Glutamatergic neuron (in vitro differentiated cells): ENCODE measurements around the gene A1CF. TPM values are rescaled to one million over a fixed set of nuclear protein-coding genes. Genes with fewer than 3 reads are reported as not detected.
"Not testable (repeated sequence)": the region's sequence is repeated elsewhere in the genome, so short reads cannot be mapped to it uniquely, and the experiment has no call there.

Experiments
- DNase-seq: peaks from one replicate; pipeline ENCODE4 v3.0.0; 2022
- H3K27ac Mint-ChIP-seq: one replicate; pipeline ENCODE4 v1.8.0; 2020; ENCODE audit warnings: mild to moderate bottlenecking, mixed read lengths, inconsistent platforms; ENCODE audit not compliant: unreplicated experiment
- H3K27me3 Mint-ChIP-seq: one replicate; pipeline ENCODE4 v1.8.0; 2020; ENCODE audit warnings: mild to moderate bottlenecking, moderate library complexity, mixed read lengths, inconsistent platforms; ENCODE audit not compliant: unreplicated experiment
- H3K36me3 Mint-ChIP-seq: one replicate; pipeline ENCODE4 v1.8.0; 2020; ENCODE audit warnings: mild to moderate bottlenecking, mixed read lengths, inconsistent platforms; ENCODE audit not compliant: unreplicated experiment
- H3K4me1 Mint-ChIP-seq: one replicate; pipeline ENCODE4 v1.8.0; 2020; ENCODE audit warnings: mild to moderate bottlenecking, low read depth, mixed read lengths, inconsistent platforms; ENCODE audit not compliant: unreplicated experiment
- H3K4me3 Mint-ChIP-seq: one replicate; pipeline ENCODE4 v1.8.0; 2020; ENCODE audit warnings: mild to moderate bottlenecking, mixed read lengths, inconsistent platforms; ENCODE audit not compliant: unreplicated experiment
- H3K9me3 Mint-ChIP-seq: one replicate; pipeline ENCODE4 v1.8.0; 2020; ENCODE audit warnings: mild to moderate bottlenecking, moderate library complexity, mixed read lengths, inconsistent platforms; ENCODE audit not compliant: unreplicated experiment
- total RNA-seq: library from RNA; stranded (reverse); fragmentation: NEBNext Ultra II Directional; extraction: Animal tissue kit (Norgen Biotek cat#: 25700); gene quantifications from one replicate; pipeline ENCODE4 v1.2.1, GENCODE V29; 2021; ENCODE audit not compliant: unreplicated experiment
- TF ChIP-seq, protein P1 (sequence below): fragments of 200-600 bp; sonication (generic); IDR thresholded peaks from one replicate; pipeline ENCODE4 v1.5.0; 2021; ENCODE audit not compliant: partially characterized antibody, unreplicated experiment

A1CF gene
- total RNA-seq, 1 donor from 2014 or later = not detected

- H3K27me3 Mint-ChIP-seq = no peaks in the 10 kb centered on the region
- H3K9me3 Mint-ChIP-seq = no peaks in the 10 kb centered on the region
- TF ChIP-seq, protein P1, sequence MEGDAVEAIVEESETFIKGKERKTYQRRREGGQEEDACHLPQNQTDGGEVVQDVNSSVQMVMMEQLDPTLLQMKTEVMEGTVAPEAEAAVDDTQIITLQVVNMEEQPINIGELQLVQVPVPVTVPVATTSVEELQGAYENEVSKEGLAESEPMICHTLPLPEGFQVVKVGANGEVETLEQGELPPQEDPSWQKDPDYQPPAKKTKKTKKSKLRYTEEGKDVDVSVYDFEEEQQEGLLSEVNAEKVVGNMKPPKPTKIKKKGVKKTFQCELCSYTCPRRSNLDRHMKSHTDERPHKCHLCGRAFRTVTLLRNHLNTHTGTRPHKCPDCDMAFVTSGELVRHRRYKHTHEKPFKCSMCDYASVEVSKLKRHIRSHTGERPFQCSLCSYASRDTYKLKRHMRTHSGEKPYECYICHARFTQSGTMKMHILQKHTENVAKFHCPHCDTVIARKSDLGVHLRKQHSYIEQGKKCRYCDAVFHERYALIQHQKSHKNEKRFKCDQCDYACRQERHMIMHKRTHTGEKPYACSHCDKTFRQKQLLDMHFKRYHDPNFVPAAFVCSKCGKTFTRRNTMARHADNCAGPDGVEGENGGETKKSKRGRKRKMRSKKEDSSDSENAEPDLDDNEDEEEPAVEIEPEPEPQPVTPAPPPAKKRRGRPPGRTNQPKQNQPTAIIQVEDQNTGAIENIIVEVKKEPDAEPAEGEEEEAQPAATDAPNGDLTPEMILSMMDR = no peak
- no peak for DNase-seq
- no peaks in the 10 kb centered on the region for H3K4me1 Mint-ChIP-seq
- no peaks in the 10 kb centered on the region for H3K36me3 Mint-ChIP-seq
- H3K4me3 Mint-ChIP-seq = no peak overlapping the region
- H3K27ac Mint-ChIP-seq = no peak overlapping the region
These were observed 24.0 kb upstream of the A1CF start for GRCh38 chr10:50909334-50910014.

- TF ChIP-seq, protein P1 = no peak
- Mint-ChIP-seq H3K4me1 (no peaks in the 10 kb centered on the region), H3K9me3 (no peaks in the 10 kb centered on the region), H3K27me3 (no peaks in the 10 kb centered on the region), H3K27ac (no peak overlapping the region), H3K4me3 (no peak overlapping the region), H3K36me3 (no peaks in the 10 kb centered on the region)
- no peak for DNase-seq
These were observed 22.9 kb upstream of the A1CF start for GRCh38 chr10:50908366-50908765.

- not testable (repeated sequence) for H3K27me3 Mint-ChIP-seq, H3K4me3 Mint-ChIP-seq, H3K27ac Mint-ChIP-seq, H3K9me3 Mint-ChIP-seq, H3K4me1 Mint-ChIP-seq, DNase-seq, H3K36me3 Mint-ChIP-seq
These were observed 20.4 kb upstream of the A1CF start for GRCh38 chr10:50905797-50906196.

DNA sequence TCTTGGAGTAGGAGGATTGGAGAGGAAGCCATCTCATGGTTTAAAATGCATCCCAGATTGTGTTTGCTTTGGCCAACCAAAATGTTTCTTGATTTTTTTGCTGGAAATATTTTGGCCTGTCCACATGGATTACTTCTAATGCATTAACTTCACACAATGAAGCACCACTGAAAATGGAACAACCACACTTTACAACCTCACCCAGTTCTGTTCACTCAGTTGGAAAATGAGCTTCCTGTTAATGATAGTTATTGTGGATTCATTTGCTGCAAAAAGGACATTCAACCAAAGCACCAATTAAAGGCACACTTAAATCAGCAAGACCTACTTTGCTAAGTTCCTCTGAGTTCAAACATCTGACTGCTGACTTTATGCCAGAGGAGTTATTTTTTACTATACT, 11.3 kb upstream of the A1CF start:
- Mint-ChIP-seq H3K36me3 (no peaks in the 10 kb centered on the region), H3K4me1 (no peaks in the 10 kb centered on the region), H3K27ac (no peak overlapping the region), H3K4me3 (no peak overlapping the region), H3K9me3 (no peaks in the 10 kb centered on the region), H3K27me3 (no peaks in the 10 kb centered on the region)
- TF ChIP-seq, protein P1 = no peak
- DNase-seq = no peak

DNA sequence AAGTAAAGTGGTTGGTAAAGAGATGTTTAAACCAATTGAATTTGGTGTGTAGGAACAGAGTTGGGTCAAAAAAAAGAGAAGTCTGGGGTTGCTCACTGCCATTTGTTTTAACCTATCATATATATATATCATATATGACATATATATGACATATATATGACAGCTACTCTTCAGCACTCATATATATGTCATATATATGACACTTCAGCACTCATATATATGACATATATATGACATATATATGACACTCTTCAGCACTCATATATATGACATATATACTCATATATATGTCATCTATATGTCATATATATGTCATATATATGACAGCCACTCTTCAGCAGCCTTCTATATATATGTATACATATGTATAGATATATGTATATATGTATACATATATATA, 8.9 kb upstream of the A1CF start:
- Mint-ChIP-seq H3K4me3 (no peak overlapping the region), H3K9me3 (no peaks in the 10 kb centered on the region), H3K27me3 (no peaks in the 10 kb centered on the region), H3K27ac (no peak overlapping the region), H3K4me1 (no peaks in the 10 kb centered on the region), H3K36me3 (no peaks in the 10 kb centered on the region)
- no peak for DNase-seq
- TF ChIP-seq, protein P1 = no peak
